Measurements from ENCODE around the gene ADCY7.

ADCY7 gene

DNA sequence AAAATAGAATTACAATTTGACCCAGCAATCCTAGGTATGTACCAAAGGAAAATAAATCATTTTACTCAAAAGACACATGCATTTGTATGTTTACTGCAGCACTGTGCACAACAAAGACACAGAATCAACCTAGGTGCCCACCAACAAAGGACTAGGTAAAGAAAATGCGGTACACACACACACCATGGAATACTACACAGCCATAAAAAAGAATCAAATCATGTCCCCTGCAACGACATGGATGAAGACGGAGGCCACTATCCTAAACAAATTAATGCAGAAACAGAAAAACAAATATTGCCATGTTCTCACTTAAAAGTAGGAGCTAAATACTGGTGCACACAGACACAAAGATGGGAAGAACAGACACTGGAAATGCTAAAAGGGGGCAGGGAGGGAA lies 66.2 kb downstream of the ADCY7 start:
- TF ChIP-seq ZNF565 (CRISPR knock-in tag; conservative IDR thresholded peaks at IDR 0.05; ENCODE audit: low read depth) (no peak), SNAI2 (CRISPR knock-in tag; IDR thresholded peaks at IDR 0.05) (no peak), ARNTL (CRISPR knock-in tag; IDR thresholded peaks at IDR 0.05; ENCODE audit: borderline replicate concordance, low read depth) (no peak), RARB (CRISPR knock-in tag; IDR thresholded peaks at IDR 0.05) (no peak), TCF4 (CRISPR knock-in tag; IDR thresholded peaks at IDR 0.05; ENCODE audit: borderline replicate concordance) (no peak), ZFP30 (CRISPR knock-in tag; IDR thresholded peaks at IDR 0.05) (no peak), PPARA (CRISPR knock-in tag; IDR thresholded peaks at IDR 0.05; ENCODE audit: borderline replicate concordance) (no peak), CSDC2 (CRISPR knock-in tag; IDR thresholded peaks at IDR 0.05) (no peak), ISL1 (CRISPR knock-in tag; IDR thresholded peaks at IDR 0.05) (no peak), PATZ1 (CRISPR knock-in tag; IDR thresholded peaks at IDR 0.05; ENCODE audit: borderline replicate concordance) (no peak)
- TF ChIP-seq, protein P1, sequence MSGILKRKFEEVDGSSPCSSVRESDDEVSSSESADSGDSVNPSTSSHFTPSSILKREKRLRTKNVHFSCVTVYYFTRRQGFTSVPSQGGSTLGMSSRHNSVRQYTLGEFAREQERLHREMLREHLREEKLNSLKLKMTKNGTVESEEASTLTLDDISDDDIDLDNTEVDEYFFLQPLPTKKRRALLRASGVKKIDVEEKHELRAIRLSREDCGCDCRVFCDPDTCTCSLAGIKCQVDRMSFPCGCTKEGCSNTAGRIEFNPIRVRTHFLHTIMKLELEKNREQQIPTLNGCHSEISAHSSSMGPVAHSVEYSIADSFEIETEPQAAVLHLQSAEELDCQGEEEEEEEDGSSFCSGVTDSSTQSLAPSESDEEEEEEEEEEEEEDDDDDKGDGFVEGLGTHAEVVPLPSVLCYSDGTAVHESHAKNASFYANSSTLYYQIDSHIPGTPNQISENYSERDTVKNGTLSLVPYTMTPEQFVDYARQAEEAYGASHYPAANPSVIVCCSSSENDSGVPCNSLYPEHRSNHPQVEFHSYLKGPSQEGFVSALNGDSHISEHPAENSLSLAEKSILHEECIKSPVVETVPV (CRISPR knock-in tag; IDR thresholded peaks at IDR 0.05): no peak
- TF ChIP-seq, protein P2, sequence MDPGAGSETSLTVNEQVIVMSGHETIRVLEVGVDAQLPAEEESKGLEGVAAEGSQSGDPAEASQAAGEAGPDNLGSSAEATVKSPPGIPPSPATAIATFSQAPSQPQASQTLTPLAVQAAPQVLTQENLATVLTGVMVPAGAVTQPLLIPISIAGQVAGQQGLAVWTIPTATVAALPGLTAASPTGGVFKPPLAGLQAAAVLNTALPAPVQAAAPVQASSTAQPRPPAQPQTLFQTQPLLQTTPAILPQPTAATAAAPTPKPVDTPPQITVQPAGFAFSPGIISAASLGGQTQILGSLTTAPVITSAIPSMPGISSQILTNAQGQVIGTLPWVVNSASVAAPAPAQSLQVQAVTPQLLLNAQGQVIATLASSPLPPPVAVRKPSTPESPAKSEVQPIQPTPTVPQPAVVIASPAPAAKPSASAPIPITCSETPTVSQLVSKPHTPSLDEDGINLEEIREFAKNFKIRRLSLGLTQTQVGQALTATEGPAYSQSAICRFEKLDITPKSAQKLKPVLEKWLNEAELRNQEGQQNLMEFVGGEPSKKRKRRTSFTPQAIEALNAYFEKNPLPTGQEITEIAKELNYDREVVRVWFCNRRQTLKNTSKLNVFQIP (CRISPR knock-in tag; IDR thresholded peaks at IDR 0.05; ENCODE audit: borderline replicate concordance, low read depth): no peak
- ATAC-seq: no peak

- TF ChIP-seq CREB5 (CRISPR knock-in tag; IDR thresholded peaks at IDR 0.05; ENCODE audit: low read depth): no peak
- no peak for ATAC-seq
Observed at GRCh38 chr16:50334106-50334975, 68.0 kb downstream of the ADCY7 start.

GRCh38 chr16:50335196-50335958 lies 69.0 kb downstream of the ADCY7 start:
- no peak for ATAC-seq
- TF ChIP-seq OSR1 (CRISPR knock-in tag; IDR thresholded peaks at IDR 0.05) (no peak), CREB5 (CRISPR knock-in tag; IDR thresholded peaks at IDR 0.05; ENCODE audit: low read depth) (no peak), SNAI2 (CRISPR knock-in tag; IDR thresholded peaks at IDR 0.05) (no peak), RARB (CRISPR knock-in tag; IDR thresholded peaks at IDR 0.05) (no peak), ISL1 (CRISPR knock-in tag; IDR thresholded peaks at IDR 0.05) (no peak), TOX (CRISPR knock-in tag; IDR thresholded peaks at IDR 0.05; ENCODE audit: borderline replicate concordance) (no peak), ARNTL (CRISPR knock-in tag; IDR thresholded peaks at IDR 0.05; ENCODE audit: borderline replicate concordance, low read depth) (no peak), TCF4 (CRISPR knock-in tag; IDR thresholded peaks at IDR 0.05; ENCODE audit: borderline replicate concordance) (no peak), PPARA (CRISPR knock-in tag; IDR thresholded peaks at IDR 0.05; ENCODE audit: borderline replicate concordance) (no peak), PATZ1 (CRISPR knock-in tag; IDR thresholded peaks at IDR 0.05; ENCODE audit: borderline replicate concordance) (no peak), ZNF8 (CRISPR knock-in tag; IDR thresholded peaks at IDR 0.05) (no peak), ZC3H10 (CRISPR knock-in tag; IDR thresholded peaks at IDR 0.05) (no peak), CSDC2 (CRISPR knock-in tag; IDR thresholded peaks at IDR 0.05) (no peak), ESRRG (CRISPR knock-in tag; IDR thresholded peaks at IDR 0.05) (no peak), ZNF565 (CRISPR knock-in tag; conservative IDR thresholded peaks at IDR 0.05; ENCODE audit: low read depth) (no peak), TSHZ2 (CRISPR knock-in tag; IDR thresholded peaks at IDR 0.05) (no peak)
- TF ChIP-seq, protein P2 (CRISPR knock-in tag; IDR thresholded peaks at IDR 0.05; ENCODE audit: borderline replicate concordance, low read depth): no peak

All from SK-N-SH treated with all-trans-retinoic acid at 6 μM for 48 hours (cell line).